Activated T-cell treated with anti-CD3 and anti-CD28 coated beads for 48 hours (primary cell): ENCODE data around the gene NEAT1.

Source experiments
- DNase-seq: peaks from one replicate; pipeline ENCODE4 v3.0.0-alpha.2; 2020; ENCODE audit warnings: low read depth

The NEAT1 gene

DNA sequence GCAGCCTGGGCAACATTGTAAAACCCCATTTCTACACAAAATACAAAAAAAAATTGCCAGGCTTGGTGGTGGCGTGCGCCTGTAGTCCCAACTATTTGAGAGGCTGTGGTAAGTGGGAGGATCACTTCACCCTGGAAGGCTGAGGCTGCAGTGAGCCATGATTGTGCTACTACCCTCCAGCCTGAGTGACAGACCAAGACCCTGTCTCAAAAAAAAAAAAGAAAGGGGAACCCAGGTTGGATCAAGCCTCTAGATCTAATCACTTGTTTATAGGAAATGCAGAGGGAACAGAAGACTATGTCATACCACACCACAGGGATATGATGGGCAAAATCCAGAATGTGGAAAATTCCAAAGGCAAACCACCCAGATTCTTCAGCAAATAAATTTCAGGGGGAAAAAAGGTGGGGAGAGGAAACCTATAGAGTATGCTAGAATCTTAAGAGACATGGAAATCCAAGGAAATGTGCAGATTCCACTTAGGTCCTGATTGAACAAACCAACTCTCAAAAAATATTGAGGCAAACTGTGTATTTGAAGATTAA is 59.8 kb downstream of the NEAT1 start:
- DNase-seq = no peak

DNA sequence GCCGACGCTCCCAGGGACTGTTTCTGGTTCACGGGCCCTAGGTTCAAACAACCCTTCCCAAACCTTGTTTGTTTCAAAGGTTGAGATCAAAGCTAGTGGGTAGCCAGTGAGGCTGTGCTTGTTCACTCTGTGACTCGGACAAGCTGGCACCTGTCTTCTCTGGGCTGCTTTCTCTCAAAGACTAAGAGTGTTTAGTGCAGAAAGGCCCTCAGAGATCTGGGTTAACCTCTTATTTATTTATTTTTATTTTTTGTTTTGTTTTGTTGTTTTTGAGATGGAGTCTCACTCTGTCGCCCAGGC is 63.3 kb downstream of the NEAT1 start:
- no peak for DNase-seq

DNA sequence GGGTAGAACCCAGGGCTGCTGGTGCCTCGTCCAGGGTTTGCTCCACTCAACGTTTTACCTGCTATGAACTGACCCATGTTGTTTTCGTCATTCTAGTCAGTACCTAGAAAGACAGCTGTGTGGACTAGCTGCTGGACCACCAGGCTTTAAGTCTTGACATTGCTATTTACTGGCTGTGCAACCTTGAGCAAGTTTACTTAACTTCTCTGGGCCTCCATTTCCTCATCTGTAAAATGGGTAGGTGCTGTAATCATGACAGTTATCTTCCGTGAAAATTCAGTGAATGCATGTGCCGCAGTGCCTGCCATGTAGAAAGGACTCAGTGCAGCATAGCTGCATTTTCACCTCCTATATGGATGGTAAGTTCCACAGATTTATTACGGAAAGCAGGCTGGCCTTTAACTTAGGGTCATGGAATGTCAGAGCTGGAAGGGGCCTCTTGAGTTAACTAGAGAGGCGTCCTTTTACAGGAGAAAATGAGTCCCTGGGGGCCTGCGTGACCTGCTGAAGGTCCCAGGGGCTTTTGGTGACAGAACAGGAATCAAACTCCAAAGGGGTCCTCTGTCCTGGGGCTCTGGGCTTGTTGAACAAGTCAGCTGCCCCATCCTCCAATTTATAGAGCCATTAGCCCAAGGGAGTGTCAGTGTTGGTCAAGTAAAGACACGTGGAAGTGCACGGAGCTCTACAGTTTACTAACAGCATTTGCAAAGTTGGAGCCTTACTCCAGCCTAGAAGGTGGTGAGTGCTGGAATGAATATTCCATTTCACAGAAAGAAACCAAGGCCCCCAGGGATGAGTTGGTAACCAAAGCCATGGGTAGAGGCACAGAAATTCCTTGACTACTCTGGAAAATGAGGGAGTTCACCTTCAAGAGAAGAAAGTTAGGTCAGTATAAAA is 64.2 kb downstream of the NEAT1 start:
- DNase-seq = no peak

DNA sequence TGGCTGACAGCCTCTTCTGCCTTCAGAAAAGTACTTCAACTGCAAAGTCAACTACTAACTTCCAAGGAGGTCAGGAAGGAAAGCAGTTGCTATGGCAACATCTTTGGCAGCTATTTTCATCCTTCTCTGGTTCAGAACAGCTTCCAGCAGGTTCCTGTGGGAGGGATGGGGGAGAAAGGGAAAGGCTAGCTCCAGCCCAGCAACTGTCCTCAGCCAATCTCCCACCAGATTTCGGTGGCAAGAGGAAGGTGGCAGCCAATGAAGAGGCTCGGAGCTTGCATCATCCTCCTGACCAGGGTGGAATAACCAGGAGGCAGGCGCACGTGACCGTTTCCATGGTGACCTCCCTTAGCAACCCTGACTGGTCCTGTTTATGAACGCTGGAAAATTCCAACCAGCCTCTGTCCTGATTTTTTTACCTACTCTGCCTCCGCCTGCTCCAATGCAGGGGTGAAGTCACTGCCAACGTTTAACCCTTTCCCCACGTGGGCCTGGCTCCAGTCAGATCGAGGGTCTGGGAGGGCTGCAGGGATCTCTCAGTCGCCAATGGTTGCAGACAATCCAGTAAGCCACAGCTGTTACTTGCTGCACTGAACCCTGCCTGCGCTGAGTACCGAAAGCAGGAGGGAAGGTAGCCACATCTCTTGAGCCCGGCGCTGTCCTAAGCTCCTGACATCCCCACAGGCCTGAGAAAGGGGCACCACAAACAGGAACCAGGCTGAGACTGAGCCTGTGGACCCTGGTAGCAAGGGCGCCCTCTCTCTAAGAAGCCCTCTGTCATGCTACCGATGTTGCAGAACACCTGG is 65.1 kb downstream of the NEAT1 start:
- DNase-seq = peak; percentile 29

DNA sequence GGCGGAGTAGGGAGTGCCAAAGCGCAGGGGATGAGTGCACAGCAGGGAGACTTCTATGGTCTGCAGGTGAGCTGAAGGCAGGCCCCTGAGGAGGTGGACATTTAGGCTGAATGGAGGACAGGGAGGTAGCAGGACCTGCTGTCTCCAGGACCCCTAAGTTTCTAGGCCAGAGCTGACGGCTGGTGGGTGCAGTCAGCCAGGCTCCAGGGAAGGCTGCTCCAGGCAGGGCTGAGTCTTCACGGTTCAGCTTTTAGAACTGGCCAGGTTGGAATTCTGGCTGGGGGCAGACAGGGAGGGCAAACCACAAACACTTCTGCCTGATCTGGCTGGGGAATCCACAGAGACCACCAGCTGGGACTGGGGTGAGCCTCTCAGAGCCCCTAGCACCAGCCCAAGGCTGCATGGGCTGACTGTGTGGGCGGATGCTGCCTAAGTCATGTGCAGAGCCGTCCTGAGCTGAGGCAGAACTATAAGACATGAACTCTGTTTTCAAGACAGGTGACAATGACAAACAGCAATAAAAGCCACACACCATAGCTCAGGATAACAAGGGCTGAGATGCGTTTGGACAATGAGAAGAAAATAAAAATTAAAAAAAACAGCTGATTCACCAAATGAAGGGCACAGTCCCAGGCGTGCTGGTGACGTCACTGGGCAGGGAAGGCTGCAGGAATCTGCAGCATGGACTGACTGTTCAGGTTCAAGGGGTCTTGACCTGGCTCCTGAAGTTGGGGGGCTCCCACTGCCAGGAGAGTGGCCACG is 65.9 kb downstream of the NEAT1 start:
- no peak for DNase-seq

DNA sequence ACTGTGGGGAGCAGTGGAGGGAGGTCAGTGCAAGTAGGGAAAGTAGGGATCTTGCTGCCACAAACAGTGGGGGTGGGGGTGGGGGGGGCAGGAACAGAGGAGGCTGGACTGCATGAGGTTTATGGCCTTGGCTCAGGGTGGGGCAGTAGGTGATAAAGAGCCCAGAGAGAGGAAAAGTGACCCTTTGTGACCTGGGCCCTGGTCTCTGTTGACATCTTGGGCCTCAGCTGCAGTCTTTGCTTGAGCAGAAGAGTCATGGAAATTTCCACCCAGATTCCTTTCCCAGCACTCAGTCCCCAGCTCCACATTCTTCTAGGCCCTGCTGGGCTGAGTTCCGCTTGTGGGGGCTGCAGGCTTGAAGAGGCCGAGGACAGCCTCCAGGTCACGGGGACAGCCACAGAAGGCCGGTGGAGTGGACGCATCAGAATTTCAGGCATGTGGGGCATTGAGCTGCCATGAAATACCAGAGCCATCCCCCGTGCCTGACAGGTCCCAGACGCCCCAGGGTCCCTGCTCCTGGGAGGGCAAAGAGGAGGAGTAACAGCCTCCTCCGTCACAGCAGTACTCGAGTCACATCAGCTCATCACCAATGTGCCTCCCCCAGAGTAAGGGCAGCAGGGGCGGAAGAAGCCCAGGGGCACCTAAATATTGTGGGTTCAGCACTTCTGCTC is 66.6 kb downstream of the NEAT1 start:
- no peak for DNase-seq

DNA sequence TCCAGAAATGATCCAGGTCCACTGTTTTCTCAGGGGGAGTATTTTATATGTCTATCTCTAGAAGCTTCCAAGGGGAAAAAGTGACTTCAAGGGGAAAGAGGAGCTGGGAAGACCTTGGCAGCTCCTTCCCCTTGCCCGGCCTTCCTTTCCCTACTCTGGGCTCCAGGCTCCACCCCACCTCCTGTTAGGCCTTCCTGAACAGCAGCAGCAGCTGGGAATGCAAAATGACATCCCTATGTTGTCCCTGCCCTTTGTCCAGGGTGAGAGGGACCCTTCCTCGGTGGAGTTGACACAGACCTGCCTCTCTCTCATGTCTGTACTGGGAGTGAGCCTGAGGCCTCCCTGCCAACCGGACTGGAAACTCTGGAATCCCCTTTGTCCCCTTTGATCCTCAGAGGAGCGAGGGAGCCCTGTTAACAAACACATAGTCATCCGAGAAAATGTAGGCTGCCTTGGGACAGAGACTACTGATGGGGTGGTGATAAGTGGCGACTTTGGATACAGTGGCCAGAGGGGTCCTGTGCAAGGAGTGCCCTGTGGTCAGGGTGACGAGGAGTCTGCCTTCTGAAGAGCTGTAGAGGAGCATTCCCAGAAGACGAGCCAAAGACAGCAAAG is 67.2 kb downstream of the NEAT1 start:
- no peak for DNase-seq

- no peak for DNase-seq
These were observed 68.5 kb downstream of the NEAT1 start for GRCh38 chr11:65491163-65491465.

GRCh38 chr11:65491614-65492386 is 69.2 kb downstream of the NEAT1 start:
- no peak for DNase-seq

GRCh38 chr11:65492387-65492636 is 69.7 kb downstream of the NEAT1 start:
- no peak for DNase-seq

DNA sequence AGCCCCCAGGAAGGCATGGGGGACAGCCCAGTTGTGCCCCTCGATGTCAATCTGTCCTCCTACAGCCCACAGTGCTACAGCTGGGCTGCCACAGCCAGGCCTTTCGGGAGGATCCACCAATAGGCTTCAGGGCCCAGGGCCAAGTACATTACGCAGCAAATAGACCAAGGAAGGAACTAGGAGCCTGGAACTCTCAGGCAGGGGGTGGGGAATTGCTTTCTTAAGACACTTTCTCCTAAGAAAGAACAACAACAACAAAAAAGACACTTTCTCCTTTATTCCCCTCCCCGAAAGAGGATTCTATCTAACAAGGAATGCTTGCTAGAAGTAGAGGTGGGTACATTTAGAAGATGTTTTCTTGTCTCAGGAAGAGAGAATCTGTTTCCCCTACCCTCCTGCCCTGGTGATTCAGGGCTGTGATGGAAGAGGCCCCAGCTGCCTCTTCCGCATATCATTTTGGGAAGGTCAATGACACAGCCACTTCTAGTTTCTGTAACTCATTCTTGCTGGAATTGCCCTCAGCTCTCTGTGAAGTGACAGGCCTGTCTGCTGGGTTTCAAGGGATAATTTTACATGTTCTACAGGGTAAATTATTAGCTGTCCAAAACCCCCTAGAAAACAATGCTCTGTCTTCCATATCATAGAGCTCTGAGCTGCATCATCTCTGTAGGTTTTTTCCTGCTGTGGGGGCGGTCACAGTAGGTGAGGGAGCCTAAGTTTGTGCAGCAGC is 70.2 kb downstream of the NEAT1 start:
- DNase-seq = peak; percentile 28

GRCh38 chr11:65493367-65494176 is 71.0 kb downstream of the NEAT1 start:
- DNase-seq = no peak
